NCI-H1694 (cell line): ENCODE measurements around the gene ATF6.
"Not testable (repeated sequence)": the region's sequence is repeated elsewhere in the genome, so short reads cannot be mapped to it uniquely, and the experiment has no call there.

Experiments
- DNase-seq: peaks from one replicate; lab custom pipeline; 2025; lab: John Stamatoyannopoulos, UW

The ATF6 gene, protein sequence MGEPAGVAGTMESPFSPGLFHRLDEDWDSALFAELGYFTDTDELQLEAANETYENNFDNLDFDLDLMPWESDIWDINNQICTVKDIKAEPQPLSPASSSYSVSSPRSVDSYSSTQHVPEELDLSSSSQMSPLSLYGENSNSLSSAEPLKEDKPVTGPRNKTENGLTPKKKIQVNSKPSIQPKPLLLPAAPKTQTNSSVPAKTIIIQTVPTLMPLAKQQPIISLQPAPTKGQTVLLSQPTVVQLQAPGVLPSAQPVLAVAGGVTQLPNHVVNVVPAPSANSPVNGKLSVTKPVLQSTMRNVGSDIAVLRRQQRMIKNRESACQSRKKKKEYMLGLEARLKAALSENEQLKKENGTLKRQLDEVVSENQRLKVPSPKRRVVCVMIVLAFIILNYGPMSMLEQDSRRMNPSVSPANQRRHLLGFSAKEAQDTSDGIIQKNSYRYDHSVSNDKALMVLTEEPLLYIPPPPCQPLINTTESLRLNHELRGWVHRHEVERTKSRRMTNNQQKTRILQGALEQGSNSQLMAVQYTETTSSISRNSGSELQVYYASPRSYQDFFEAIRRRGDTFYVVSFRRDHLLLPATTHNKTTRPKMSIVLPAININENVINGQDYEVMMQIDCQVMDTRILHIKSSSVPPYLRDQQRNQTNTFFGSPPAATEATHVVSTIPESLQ

DNA sequence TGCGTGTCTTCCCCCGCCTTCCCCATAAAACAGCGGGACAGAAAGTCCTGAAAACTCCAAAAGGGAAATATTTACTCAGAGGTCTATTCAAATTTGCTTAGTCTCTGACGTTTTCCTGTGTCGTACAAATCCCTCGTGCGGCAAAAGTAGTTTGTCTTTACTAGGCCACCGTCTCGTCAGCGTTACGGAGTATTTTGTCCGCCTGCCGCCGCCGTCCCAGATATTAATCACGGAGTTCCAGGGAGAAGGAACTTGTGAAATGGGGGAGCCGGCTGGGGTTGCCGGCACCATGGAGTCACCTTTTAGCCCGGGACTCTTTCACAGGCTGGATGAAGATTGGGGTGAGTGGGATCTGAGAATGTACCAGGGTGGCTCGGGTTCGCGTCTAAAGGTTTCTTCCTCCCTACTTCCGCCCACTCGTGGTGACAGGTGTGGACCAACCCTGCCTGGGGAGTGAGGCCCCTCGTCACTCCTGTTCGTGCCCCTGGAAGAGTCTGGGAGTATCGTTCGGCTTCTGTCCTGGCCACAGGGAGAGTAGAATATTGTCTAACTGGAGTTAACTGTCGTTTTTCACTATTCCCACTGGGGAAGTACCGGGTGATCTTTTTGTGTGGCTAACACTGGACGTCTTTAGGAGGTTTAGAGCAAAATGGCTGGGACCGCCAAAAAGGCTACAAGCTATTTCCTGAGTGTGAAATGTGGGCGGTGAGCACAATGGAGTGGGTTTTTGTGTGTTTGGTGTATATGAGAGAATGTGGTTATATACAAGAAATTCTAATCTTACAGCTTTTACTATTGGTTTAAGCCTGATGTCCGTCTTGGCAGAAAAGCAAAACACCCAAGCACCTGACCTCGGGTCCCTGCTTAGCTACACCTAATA lies at the start of gene ATF6:
TSS of gene ATF6 (plus strand) at position 219 of the 880 bp plus-strand sequence. CDS start at position 260, 41 bp downstream.
- peak; percentile 77 for DNase-seq

DNA sequence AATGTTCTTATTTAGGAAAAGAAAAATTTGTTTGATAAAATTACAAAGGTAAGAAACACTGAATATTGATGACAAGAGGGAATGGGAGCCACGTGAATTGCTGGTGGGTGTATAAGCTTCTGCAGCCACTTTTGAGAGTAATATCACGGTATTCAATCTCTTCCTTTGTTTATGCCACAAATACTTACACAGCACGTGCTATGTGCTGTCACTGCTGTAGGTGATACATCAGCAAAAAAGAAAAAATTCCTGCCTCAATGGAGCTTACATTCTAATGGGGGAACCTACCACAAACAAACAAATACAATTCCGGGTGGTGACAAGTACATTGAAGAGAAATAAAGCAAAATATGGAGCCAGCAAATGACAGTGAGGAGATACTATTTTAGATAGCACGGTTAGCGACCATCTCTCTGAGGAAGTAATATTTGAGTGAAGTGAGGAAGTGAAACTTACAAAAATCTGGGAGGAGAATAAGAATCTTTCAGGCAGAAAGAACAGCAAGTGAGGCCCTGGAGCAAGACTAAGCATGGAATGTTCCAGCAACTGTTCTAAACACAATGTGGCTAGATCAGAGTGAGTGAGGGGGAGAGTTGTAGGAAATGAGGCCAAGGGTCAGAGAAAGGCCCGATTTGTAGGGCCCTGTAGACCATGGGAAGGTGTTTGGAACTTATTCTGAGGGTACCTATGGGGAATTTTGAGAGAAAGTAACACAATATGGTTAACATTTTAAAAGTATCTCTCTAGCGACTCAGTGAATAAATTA lies 47.4 kb upstream of the ATF6 start:
- DNase-seq: no peak

DNA sequence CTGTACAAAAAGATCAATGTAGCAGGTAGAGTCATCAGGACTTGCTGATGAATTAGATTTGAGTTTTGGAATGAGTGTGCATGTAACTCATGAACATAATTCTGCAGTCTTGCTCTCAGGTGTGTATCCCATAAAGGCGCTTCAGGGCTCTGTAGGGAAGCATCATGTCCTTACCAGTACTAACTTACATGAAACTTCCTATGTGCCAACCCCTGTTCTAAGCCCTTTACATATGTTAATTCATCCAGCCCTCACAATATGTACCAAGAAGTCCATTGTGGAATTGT lies 46.9 kb upstream of the ATF6 start:
- no peak for DNase-seq

DNA sequence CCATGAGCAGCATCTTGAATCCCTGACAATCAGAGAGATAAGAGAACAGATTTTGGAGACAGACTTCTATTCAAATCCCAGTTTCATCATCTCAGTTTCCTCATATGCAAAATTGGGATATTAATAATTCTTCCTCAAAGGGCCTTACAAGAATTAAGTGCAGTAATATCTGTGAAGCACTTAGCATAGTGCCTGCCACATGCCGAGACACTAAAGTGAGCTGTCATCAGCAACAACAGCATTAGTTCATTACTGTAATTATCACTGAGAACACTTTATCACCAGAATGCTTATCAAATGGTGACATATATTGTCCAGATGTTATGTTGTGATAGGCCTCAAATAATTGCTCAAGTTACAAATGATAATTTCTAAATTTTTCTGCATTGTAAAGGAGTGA lies 45.7 kb upstream of the ATF6 start:
- DNase-seq: no peak

DNA sequence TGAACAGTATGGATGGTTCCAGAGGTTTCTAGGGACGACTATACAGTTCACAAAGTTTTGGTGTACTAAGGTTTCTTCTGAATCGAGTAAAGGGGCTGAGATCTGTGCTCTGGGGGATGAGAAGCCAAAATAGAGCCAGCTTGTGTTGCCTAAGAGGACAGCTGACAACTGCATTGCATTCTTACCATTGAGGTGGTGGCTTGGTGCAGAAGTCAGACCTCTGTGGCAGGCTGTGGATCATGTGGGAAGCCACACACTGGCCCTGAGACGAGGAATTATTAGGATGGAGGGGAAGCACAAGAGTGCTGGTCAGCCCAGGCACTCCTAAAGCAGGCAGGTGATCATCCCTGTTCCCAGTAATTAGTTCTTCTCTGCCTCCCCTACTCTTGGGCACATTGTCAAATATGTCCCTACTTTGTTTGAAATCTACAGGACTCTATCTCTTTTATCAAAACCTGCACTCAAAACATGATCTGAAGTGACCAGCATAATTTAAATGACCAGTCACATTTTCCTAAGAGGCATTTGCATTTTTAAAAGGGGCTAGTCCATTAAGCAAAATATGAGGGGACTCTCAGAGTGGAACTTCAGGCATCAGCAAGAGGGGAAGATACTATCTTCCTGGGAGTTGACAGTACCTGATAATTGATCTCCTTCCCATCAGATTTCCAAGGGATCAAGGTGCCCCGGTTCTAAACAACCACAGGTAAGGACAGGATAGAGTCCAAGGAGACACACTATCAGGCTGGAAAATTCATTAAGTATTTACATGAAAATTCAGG lies 45.0 kb upstream of the ATF6 start, which contains the start of gene FCRLB:
TSS of gene FCRLB (plus strand) at position 589 of the 782 bp plus-strand sequence. CDS start 1,129 bp downstream, outside the sequence.
- DNase-seq: no peak

DNA sequence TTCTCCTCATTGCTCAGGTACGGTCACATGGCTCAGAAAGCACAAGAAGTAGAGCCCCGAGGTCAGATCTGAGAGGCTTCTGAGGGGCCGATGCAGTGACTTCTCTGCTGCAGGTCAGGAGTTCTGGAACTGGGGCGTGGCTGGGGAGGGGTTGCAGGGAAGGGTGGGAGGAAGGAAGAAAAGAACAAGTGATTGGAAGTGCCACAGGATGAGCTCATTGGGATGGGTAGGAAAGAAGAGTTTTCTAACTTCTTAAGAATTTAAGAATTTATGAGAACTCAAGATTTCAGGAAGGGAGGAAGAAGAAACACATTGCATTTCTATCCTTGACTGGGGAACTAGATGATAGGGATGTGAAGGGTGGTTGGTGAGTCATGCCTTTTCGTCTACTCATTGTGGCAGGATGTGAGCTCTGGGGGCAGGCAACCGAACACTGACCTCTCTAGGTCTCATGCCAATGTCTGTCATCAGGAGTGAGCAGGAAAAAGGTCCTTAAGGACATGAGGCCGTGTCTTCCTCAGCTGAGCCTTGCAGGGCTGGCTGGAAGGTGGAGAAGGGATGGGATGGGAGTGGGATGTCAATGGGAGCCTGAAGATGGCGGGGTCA lies 44.3 kb upstream of the ATF6 start:
- no peak for DNase-seq

DNA sequence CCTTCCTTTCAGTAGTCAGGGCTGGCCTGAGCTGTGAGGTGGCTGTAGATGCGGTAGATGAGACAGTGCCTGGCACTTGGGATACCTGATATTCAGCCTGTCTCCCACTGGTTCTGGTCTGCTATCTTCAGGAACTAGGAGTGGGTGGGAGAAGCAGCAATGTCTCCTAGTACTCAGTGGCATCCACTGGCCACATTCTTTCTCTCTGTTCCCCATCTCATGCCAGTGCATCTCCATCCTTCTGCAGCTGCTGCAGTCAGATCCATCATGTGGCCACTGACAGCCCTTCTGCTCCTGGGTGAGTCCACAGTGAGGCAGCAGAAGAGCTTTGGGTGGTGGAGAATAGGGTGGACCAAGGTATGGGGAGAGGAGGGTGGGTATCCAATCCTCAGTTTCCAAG lies 43.7 kb upstream of the ATF6 start:
- no peak for DNase-seq

DNA sequence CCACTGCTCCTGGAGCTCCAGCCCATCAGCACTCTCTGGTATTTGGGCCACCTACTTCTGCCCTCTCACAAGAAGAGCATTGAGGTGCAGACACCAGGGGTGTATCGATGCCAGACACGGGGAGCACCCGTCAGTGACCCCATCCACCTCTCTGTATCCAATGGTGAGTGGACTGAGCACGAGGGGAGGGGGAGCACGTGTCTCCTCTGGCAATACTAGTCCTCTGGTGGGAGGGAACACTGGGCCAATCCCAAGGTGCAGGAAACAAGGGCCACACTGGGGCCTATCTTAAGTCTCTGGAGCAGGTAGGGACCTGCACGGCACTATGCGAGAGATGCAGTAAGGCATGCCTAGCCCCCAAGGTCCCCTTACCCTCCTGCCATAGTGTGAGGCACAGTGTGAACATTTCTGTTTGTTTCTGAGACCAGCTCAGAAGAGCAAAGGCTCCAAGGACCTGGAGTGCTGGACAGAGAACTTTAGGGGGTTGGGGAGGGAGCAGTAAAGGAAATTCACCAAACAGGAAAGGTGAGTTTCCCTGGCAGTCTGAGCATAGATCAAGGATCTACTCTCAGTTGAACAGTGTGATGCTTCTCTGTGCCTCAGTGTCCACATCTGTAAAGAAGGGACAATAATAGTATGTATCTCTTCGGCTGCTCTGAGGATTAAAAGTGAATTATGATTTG lies 42.5 kb upstream of the ATF6 start:
- DNase-seq: no peak

DNA sequence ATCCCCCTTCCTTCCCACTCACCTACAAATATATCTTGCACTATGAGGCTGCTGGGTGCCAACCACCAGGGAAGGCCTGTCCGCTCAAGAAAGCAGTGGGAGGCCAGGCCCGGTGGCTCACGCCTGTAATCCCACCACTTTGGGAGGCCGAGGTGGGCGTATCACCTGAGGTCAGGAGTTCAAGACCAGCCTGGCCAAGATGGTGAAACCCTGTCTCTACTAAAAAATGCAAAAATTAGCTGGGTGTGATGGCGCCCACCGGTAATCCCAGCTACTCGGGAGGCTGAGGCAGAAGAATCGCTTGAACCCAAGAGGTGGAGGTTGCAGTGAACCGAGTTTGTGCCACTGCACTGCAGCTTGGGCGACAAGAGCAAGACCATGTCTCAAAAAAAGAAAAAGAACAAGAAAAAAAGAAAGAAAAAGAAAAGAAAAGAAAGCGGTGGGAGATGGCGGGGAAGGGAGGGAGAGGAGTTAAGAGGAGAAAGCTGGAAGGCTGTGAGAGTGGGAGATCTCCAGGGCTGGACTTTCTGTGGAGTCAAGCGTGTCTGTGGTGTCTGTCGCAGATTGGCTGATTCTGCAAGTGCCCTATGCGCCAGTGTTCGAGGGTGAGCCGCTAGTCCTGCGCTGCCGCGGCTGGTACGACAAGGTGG lies 40.7 kb upstream of the ATF6 start:
- not testable (repeated sequence) for DNase-seq

DNA sequence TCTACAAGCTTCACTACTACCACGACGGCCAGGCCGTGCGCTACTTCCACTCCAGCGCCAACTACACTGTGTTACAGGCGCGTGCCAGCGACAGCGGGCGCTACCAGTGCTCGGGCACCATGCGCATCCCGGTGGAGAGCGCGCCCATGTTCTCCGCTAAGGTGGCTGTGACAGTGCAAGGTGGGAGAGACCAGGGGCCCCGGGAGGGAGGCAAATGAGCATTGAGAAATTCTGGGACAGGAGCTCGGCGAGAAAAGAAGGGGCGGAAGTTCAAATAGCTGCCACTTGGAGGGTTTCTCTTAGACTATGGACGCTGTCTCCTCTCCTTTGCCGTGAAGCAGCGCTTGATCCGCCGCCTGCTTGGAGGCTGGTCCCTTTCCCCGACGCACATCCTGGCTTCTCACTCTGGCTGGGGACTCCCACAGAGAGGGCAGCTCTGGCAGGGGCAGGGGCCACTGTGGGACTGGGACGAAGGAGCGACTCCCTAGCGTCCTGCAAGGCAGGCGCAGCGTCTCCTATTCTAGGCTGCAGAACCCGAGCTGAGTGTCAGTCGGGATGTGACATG lies 40.1 kb upstream of the ATF6 start:
- DNase-seq: peak; percentile 21

DNA sequence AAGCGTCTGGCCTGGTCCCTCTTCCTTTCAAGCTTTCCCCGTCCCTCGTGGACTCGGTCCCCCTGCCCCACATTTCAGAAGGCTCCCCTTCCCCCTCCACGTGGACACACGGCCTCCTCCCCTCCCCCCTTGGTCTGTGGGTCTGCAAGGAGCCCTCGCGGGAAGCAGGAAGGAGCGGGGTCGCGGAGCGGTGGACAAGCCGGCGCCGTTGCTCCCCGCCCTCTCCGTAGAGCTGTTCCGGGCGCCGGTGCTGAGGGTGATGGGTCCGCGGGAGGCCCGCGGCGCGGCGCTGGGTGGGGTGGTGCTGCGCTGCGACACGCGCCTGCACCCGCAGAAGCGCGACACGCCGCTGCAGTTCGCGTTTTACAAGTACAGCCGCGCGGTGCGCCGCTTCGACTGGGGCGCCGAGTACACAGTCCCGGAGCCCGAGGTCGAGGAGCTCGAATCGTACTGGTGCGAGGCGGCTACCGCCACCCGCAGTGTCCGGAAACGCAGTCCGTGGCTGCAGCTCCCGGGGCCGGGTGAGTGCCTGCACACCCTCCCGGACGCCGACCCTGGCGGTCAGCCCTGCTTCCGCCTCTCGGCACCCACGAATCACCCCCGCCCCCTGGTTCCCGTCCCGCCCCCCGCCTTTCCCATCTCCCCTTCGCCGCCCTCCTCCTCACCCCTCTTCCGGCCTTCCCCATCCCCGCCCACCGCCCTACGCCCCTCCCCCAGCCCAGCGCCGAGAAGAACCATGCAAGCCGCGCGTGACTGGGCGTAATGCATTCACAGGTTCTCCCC lies 39.5 kb upstream of the ATF6 start:
- DNase-seq: peak; percentile 57

DNA sequence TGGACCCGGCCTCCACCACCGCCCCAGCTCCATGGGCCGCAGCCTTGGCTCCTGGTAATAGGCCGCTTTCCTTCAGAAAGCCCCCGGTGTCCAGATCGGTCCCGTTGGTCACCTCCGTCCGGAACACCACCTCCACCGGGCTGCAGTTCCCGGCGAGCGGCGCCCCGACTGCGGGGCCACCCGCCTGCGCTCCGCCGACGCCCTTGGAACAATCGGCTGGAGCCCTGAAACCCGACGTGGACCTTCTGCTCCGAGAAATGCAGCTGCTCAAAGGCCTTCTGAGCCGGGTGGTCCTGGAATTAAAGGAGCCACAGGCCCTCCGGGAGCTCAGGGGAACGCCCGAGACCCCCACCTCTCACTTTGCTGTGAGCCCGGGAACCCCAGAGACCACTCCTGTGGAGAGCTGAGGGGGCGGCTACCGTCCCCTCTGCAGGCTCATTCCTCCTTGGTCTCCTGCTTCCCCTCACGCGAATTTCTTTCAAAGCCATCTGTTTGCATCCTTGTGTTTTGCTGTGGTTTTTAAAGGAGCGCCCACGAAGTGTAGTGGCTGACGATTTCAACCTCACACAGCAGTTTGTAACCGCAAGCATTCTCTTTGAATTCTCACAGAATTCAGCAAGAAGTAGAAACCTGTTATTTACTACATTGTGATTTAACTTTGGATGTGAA lies 38.7 kb upstream of the ATF6 start:
- DNase-seq: no peak

DNA sequence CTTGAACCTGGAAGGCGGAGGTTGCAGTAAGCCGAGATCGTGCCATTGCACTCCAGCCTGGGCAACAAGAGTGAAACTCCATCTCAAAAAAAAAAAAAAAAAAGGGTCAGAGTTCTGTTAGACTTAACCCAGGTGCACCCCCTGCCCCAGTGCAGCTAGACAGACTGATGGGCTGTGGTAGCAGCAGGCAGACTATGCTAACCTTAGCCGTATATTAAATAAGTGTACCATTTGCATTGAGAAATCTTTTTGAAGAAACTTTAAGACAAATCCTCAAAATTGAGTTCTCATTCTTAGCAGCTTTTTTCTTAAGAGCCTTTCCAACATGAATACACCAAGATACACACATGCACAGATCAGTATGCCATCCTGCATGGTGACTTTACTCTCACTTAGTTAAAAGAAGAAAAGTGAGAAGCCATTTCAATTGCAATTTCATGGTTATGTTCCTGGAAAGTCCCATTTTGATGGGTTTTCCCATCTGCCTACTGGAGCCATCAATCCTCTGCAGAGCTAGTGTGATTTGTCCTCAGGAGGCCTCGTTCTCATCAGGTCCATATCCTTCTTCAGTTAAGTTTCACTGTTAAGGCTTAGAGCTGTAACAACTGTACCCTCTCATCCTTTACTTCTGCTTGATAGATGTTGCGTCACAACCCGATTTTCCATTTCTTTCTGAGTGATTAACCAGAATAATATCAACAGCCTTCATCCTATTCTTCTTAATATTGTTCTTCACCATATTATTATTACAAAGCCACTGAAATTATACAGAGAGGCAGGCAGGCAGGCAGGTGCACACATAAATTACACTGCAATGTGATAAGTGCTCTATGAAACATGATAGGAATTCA lies 37.5 kb upstream of the ATF6 start:
- DNase-seq: no peak

DNA sequence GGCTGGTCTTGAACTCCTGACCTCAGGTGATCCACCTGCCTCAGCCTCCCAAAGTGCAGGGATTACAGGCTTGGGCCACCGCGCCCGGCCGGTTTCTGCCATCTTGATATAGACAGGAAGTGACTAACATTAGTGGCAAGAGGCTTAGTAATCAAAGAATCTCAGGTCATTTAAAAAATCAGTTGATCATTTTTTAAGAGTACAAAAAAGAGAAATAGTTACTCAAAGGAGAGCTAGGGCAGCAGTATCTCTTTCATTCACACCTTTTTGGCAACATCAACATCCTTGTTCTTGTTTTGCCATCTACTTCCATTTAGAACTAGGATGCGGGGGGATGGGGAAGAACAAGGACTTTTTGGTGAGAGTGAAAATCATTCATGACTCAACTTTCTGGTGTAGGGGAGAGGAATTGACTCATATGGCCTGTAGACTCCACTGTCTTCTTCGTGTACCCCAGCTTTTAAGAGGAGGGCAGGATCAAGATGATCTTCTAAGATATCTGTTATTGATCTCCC lies 36.0 kb upstream of the ATF6 start:
- DNase-seq: no peak

DNA sequence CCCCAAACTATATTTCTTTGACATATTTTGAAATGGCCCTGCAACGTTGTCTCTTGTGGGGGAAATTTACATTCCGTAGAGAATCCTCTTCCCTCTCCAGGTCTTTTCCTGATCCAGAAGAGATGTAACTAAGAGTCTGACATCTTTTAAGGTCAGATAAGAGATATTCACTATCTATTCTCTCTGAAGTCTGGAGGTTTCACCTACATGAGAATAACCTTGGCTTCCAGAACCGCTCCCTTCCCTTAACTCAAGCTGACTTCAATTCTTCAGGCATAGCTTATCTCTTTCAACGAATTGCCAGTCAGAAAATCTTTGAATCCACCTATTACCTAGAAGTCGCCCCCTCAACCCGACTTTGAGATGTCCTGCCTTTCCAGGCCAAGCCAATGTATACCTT lies 34.9 kb upstream of the ATF6 start:
- no peak for DNase-seq

DNA sequence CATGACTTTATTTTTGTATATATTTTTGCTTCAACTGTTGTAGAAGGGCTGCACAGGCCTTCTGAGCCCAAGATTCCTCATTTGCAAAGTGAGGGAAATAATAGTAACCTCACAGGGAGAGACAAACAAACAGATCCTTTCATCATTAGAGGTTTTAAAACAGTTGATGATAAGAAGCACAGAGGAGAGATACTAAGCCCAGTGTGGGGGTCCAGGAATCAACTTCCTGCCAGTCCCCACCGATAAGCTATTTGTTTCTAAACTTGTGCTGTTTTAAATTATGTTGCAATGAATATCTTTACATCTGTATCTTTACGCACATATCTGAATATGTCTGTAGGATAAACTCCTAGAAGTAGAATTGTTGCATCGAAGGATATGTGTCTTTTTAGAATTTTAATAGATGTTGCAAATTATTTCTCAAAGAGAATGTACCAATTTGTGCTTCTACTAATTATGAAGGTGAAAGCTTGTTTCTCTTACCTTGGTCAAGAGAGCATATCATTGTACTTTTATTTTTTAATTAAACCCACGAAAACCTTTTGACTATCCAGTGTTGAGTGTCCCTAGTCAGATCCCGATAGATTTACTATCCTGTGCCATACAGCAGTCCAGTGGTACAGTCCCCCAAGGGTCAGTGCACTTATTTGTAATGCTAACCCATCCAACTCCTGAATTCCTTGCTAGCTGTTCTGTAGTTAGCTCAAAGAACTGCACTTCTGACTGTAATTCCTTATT lies 34.0 kb upstream of the ATF6 start:
- DNase-seq: no peak
